IPS-NIHi7 (cell line): ENCODE results near the gene ZCCHC24.
"Not testable (repeated sequence)": the region's sequence is repeated elsewhere in the genome, so short reads cannot be mapped to it uniquely, and the experiment has no call there.

Experiments used
- DNase-seq: peaks from one replicate; pipeline ENCODE4 v3.0.0; 2012; ENCODE audit warnings: mixed read lengths; ENCODE audit errors: extremely low spot score

Gene ZCCHC24

DNA sequence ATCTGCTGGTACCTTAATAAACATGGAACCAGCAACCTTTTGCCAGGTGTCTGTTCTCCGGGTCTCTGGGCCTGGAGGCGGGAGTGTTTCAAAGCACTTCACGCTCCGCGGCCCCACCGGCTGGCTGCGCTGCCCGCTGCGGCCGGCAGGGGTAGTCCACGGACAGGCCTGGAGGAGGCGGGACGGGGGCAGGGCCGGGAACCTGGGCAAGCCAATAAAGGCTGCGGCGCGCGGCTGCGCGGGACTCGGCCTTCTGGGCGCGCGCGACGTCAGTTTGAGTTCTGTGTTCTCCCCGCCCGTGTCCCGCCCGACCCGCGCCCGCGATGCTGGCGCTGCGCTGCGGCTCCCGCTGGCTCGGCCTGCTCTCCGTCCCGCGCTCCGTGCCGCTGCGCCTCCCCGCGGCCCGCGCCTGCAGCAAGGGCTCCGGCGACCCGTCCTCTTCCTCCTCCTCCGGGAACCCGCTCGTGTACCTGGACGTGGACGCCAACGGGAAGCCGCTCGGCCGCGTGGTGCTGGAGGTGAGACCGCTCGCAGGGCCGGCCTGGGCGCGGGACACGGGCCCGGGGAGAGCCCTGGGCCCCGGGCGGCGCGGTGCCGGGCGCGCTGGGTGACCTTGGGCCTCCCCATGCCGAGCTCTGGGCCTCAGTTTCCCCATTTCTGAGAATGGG is 98.1 kb downstream of the ZCCHC24 start, which contains the start of gene PPIF:
PPIF (plus strand) TSS at position 244 of the 668 bp plus-strand sequence; CDS start at position 324, 80 bp downstream.
- DNase-seq = peak; percentile 95

DNA sequence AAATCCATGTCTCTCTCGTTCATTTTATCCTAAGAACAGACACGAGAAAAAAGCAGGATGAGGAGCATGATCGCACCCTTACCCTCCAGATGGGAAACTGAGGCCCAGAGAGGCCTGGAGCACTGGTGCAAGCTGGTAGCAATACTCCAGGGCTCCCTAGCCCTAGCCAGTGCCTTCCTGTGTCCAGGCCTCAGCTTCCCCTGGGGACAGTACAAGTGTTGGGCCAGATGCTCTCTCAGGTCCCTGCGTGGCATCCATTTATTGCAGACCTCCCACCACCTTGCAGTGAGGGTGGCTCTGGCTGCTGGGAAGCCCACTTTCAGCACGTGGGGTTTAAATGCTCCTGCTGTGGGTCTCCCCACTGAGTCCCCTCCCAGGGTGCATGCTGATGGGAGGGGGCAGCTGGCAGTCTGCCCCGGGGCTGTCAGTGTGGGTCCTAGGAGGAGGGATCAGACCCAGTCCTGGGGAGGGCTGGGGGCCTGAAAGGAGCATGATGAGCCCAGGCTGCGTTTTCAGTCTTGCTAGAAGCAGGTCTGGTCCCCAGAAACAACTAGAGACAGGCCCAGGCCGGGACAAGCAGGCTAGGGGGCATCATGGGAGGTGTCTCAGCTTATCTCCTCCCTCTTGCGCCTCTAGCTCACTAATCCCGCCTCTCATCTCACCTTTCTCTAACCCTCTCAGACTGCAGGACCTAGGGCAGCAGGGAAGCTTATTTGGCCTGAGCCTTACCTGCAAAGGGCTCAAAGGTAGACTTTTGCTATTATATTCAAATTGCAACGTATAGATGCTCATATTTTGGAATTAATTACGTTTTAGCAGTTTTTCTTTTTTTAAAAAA is 98.8 kb downstream of the ZCCHC24 start:
- peak; percentile 78 for DNase-seq

DNA sequence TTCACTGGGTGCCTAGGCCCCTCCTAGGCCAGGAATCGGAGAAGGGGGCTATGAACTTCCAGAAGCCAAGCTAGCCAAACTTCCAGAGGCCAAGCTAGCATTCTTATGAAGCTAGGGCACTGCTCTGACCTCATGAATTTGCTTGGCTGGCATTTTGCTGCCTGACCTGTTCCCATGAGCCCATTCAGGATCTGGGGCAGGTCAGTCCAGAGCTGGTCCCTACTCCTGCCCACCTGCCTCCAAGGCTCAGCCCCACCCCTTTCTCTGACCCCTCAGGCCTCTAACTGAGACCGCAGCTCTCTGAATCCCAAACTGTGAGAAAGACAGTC is 99.4 kb downstream of the ZCCHC24 start:
- DNase-seq = no peak

DNA sequence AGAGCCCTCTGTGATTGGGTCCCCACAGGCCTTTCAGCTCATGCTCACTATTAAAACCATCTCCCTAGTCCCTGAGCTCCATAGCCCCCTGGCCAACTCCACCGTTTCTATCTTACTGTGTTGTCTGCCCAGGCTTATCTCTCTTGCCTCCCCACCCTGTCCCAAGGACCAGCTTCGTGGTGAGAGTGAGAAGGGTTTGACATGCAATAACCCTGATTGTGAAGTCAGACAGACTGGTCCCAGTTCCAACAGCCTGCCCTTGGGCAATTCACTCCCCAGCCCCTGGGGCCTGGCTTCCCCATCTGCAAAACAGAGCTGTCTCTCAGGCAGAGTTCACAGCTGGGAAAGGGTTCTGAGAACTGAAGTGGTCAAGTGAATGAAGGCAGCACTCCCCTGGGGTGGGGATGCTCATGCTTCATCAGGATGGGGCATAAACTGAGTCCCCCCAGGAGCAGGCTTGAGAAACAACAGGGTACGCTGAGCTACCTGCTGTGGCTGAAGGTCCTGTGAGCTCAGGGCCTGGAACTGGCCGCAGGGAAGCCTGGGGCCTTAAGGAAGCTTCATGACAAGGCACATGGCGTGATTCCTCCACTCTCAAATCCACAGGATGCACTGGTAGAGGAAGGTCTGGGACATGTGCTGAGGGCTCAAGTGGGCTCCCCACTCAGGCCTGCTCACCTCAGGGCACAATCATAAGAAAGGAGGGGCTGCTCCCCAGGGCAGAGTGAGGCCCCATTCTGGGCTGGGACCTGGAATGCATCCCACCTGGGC is 100.0 kb downstream of the ZCCHC24 start:
- DNase-seq = no peak

DNA sequence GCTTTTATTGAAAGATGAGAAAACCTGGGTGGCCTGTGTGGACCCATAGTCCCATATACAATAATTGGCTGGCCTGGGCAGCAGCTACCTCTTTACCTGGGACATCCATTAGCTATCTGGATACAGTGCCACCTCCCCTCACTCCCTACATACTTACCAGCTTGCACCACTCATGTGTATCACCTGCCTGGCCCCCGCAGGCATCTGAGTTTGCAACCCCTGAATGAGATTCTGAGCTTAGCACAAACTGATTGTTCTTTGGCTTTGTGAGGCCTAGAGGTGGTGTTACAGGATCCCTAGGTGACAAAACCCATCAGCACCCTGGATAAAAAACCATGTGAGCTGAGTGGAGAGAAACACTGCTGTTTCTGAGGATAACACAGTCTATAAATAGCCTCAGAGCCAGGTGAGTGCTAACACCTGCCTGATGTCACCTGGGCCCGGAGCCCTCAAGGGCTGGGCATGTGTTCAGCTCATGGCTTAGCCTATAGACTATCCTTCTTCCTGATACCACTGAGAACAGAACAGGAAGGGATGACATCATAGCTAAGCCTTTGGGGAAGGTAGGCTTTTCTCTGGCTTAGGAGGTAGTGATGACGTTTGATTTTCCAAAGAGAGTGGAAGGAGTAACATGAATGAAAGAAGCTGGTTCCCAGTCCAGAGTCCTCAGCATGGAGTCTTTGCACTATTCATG is 100.8 kb downstream of the ZCCHC24 start:
- no peak for DNase-seq

DNA sequence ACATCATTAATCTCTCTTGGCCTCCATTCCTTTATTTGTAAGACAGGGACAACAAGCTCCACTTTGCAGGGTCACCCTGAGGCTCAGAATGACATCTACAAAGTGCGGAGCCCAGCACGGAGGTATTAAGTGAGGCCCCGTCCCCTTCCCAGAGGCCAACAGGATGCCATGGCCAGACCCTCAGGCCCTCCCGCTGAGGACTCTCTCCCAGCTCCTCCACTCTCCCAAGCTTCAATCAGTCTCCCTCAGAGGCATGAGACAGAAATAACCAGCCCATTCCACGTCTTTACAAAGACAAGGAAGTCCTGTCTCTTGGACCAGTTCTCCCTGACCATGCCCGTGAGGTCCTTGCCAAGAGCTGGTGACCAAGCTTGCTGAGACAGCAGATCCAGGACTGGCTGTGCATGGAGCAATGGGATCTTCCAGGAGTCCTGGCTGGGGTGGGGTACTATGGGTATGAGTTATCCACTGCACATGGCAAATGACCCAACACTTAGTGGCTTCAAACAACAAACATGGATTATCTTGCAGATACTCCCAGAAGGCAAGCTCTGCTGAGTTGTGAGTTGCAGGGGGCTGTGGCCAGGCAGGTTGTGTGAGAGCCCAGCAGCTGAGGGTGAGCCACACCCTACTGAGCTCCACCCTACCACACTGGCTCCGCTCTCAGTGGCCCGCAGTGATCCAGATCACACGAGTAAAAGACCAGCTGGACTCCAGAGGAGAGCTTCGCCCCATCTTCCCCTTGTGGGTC is 102.4 kb downstream of the ZCCHC24 start:
- no peak for DNase-seq

DNA sequence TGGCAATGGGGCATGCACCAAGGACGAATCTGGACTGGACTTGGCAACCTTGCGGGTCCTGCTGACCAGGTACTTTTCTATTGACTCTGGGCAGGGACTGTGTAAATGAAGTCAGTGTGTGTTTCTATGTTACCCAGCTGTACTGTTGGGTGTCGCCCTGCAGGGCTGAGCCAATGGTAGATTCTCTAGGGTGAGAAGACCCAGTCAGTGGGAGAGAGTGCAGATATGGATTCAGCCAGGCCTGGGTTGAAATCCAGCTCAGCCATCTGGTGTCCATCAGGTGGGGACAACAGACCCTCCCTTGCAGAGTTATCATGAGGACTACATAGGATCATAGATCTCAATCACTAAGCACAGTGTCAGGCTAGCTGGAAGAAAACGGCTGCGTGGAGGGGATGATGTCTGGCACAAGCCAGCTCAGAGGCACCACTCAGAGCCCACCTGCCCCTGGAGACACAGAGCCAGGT is 103.1 kb downstream of the ZCCHC24 start:
- DNase-seq = no peak

DNA sequence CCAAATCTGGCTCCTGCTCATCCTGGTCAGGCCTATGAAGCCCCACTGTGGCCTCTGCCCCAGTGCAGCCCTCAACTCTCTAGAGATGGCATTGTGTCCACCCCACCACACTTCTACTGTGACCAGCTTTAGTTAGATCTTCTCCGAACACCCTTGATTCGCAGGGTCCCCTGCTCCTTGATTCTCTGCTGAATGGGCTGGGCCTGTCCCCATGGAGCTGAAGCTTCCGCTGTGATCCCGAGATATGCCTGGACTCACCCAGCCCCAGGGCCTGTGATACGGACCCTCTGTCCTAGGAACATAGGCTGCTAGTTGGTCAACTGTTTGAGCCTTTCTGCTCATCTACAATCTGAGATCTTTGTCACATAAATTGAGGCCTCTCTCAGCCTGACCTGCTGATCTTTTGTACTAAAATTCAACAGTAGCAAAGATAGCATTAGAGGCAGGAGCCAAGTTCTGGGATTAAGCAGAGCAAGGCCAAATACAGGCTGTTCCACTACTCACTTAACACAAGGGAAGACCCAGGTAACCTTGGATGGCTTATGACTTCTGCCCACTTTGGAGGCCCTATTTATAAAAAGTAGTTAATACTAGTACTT is 104.7 kb downstream of the ZCCHC24 start:
- DNase-seq = no peak

DNA sequence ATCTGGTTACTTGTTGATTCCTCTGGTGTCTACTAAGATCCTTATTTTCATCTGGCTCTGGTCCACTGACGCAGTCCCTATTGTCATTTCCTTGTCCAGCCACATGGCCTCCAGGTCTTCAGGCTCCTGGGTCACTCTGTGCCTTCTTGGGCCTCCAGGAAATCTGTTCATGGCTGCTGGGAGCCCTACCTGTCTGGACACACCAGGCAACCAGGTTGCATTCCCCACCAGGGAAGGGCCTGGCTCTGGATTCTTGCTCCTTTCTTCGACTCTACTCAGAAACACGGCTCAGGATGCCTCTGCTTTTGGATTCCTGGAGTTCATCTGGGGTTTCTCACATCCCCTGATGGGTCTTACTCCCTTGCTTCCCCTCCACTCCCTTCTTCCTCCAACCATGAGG is 106.2 kb downstream of the ZCCHC24 start:
- DNase-seq = no peak

DNA sequence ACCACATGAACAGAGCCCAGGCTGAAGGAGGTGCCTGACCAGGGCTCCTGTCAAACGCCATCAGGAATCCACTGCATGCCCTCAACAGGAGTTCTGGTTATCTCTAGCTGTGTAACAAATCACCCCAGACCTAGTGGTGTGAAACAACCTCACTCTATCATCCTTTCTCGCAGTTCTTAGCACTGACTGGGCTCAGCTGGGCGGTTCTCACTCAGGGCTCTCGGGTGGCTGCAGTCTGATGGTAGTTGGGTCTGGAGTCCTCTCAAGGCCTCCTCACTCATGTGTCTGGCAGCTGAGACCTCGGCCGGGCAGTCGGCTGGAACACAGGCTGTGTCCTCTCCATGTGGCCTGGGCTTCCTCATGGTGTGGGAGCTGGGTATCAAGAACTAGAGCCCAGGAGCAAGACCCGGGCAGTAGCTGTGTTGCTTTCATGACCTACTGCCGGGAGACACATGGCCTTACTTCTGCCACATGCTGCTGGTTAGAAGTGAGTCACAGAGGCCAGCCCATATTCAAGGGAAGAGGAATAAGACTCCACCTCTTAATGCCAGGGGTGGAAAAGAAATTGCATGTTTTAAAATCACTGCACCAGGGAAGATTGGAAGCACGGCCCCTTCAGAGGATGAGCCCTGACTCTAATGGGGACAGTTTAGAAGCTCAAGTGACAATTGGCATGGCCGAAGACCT is 107.5 kb downstream of the ZCCHC24 start:
- not testable (repeated sequence) for DNase-seq

DNA sequence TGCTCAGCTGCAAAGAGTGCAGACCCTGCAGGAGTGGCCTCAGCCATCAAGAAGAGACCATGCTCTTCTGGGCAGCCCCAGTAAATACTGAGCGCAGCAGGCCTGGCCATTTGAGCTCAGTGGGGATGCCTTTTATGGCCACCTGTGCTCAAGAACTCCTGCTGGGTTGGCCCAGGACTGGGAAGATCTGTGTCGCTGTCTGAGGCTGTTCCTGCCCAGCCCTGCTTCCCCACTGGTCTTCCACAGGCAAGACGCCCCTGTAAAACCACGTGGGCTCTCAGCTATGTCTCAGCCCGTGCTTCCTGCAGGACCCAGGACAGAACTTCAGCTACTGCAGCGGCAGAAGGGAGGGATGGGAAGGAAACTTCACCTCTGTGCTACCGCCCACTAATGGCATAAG is 108.7 kb downstream of the ZCCHC24 start:
- DNase-seq = peak; percentile 71

DNA sequence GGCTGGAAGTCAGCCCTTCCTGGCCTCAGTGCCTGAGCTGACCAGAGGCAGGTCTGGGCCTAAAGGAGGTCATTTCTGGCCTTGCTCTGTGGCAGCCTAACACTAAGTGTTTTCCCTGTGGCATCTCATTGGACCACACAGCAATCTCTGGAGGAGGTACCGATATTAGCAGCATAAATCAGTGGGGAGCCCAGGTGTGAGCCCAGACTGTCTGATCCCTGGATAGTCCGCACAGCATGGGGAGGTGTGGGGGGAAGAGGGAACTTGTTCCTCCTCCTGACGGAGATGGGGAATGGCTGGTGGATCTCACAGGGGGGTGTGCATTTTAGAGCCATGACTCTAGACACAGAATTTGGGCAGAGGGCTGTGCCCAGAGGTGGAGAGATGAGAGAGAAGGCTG is 109.1 kb downstream of the ZCCHC24 start:
- DNase-seq = no peak

DNA sequence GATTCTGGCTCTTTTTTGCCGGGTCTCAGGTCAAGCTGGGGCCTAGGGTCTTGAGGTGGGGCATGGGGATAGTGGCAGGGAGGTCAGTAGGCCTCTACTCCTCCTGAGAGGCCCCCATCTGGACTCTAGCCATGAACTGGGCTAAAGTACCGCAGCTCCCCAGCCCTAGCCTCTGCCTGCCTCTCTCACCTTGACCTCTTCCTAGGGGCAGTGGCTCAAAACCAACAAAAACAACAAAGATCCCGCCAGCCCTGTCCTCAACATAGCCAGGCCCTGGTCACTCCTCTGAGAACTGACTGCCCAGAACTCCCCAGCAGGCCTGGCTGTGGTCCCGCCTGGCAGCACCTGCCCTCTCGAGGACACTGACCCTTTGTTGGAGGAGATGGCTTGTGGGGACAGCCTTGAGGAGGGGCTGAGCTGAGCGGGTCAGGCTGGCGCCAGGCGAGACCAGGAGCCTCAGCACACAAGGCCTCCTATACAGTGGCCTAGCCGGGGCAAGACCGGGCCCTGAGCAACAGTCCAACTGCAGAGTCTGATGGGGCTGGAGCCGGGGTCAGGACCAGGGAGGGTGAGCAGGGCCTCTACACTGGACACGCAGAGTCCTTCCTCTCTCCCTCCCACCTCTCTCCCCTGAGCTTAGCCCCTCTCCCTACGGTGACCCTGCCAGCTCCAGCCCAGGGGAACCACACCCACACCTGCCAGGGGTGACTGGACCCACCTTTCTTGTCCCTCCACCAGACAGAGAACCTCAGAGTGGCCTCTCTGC is 109.8 kb downstream of the ZCCHC24 start:
- DNase-seq = no peak

DNA sequence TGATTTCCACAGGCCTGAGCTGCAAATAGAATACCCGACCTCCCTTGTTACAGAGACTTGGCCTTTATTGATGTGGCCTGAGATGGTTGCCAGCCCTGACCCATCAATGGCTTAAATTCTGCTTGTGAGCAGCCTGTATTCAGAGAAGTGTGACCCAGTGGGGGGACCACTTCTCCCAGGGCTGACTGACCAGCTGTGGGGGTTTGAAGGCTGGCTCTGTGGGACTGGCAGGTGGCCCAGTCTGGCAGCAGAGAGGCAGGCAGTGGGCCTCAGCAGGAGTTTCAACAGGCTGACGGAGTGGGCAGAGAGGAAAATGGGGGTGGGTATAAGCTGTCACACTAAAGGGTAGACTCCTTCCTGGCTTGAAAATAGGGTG is 110.3 kb downstream of the ZCCHC24 start:
- DNase-seq = no peak

DNA sequence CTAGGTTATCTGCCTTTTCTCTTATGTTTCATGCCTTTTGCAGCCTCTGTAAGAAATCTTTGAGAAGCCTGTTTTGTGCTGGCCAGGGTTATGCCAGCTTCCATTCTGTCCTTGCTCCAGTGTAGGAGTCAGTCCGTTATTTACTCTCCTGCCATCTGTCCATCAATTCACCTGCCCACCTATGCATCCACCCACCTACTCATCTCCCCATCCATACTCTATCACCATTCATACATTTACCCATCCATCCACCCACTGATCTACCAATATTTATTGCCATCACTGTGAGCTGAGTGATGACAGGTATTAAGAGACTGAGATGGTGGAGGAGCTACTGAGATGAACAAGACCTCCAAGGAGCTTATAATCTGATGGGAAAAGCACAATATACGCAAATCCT is 110.9 kb downstream of the ZCCHC24 start:
- DNase-seq = no peak

DNA sequence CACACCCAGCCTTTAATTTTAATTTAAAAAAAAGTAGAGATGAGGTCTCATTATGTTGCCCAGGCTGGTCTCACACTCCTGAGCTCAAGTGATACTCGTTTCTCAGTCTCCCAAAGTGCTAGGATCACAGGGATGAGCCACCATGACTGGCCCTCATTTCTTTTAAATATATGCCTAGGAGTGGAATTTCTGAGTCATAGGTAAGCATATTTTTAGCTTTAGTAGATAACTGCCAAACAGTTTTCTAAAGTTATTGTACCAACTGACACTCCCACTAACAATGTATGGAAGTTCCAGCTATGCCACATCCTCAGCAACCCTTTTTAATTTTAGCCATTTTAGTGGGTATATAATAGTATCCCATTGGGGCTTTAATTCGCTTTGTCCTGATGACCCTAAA is 111.9 kb downstream of the ZCCHC24 start:
- no peak for DNase-seq

DNA sequence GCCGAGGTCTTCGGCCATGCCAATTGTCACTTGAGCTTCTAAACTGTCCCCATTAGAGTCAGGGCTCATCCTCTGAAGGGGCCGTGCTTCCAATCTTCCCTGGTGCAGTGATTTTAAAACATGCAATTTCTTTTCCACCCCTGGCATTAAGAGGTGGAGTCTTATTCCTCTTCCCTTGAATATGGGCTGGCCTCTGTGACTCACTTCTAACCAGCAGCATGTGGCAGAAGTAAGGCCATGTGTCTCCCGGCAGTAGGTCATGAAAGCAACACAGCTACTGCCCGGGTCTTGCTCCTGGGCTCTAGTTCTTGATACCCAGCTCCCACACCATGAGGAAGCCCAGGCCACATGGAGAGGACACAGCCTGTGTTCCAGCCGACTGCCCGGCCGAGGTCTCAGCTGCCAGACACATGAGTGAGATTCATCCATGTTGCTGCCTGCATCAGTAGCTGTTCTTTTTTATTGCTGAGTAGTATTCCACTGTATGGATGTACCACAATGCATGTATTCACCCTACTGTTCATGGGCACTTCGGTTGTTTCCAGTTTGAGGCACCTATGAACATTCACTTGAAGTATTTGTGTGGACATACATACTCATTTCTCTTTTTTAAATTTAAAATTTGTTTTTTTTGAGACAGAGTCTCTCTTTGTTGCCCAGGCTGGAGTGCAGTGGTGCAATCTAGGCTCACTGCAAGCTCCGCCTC is 112.7 kb downstream of the ZCCHC24 start:
- not testable (repeated sequence) for DNase-seq
